AG04449 (cell line): Measurements from ENCODE around the gene RHBDL3.

Source experiments
- CTCF ChIA-PET: fragments of 350-600 bp; formaldehyde crosslinking; extraction: SDS; loops from one replicate; lab custom pipeline; 2021; ENCODE audit warnings: antibody characterized with exemption; lab: Yijun Ruan, JAX
- POLR2A ChIA-PET: fragments of 400-600, 350-600 bp; formaldehyde crosslinking; extraction: SDS; loops from one replicate; lab custom pipeline; 2020; ENCODE audit warnings: antibody characterized with exemption, inconsistent platforms; lab: Yijun Ruan, JAX
- DNase-seq: peaks from one replicate; pipeline ENCODE4 v3.0.0-alpha.2; 2010; ENCODE audit warnings: low read depth, low spot score
- H3K4me3 ChIP-seq: 2 replicates; pipeline ENCODE4 v1.5.1; 2011; ENCODE audit warnings: low read depth, mild to moderate bottlenecking, control low read depth, low read length
- CTCF ChIP-seq: IDR thresholded peaks from one replicate; pipeline ENCODE4 v1.5.1; 2011; ENCODE audit warnings: mild to moderate bottlenecking, moderate library complexity, low read length, control low read depth, inconsistent platforms; ENCODE audit not compliant: insufficient read depth; ENCODE audit errors: missing control alignments

RHBDL3 gene

GRCh38 chr17:32276171-32276601, 10.6 kb downstream of the RHBDL3 start:
- POLR2A ChIA-PET, result no interaction called here
- TF ChIP-seq CTCF, result no peak
- H3K4me3 ChIP-seq, result no peak overlapping the region
- CTCF ChIA-PET, result interaction anchor here (2.6 kb wide), 1 partner anchor 10 kb away, joined by 6 read pairs; the partner anchor contains the start of gene RHBDL3
- DNase-seq, result no peak

DNA sequence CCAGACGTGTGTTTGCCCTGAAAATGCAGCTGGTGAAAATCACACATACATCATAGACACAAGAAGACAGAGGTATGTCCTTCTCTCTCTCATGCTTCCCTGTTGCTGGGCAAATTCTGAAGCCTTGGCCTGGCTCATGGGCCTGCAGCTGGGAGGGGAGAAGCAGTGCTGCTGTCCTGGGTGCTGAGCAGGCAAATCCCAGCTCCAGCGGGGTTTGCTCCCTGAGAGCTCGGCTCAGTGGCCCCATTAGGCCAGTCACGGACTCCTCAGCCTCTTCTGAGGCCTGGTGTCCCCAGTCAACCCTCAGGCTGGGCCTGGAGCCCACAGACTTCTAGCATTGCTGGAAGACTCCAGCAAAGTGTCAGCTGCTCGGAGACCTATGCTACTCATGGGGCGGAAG, 11.7 kb downstream of the RHBDL3 start:
- no peak for DNase-seq
- POLR2A ChIA-PET, result no interaction called here
- CTCF ChIA-PET, result interaction anchor here (1.5 to 2.6 kb wide), 2 partner anchors 11 to 43 kb away, joined by 4 to 6 read pairs; partner anchors contain the start of gene RHBDL3
- no peak for TF ChIP-seq CTCF
- no peak overlapping the region for H3K4me3 ChIP-seq

- no peak overlapping the region for H3K4me3 ChIP-seq
- CTCF ChIA-PET, result interaction anchor here (2.6 kb wide), 1 partner anchor 13 kb away, joined by 6 read pairs; the partner anchor contains the start of gene RHBDL3
- TF ChIP-seq CTCF, result no peak
- no peak for DNase-seq
- POLR2A ChIA-PET, result no interaction called here
Observed at GRCh38 chr17:32278815-32279214, 13.2 kb downstream of the RHBDL3 start.

- no peak overlapping the region for H3K4me3 ChIP-seq
- CTCF ChIA-PET, result interaction anchor here (1.4 kb wide), 1 partner anchor 24 kb away, joined by 3 read pairs; no protein-coding TSS in a partner anchor
- no peak for TF ChIP-seq CTCF
- DNase-seq, result no peak
- POLR2A ChIA-PET, result no interaction called here
Observed at GRCh38 chr17:32279891-32280716, 14.5 kb downstream of the RHBDL3 start.

DNA sequence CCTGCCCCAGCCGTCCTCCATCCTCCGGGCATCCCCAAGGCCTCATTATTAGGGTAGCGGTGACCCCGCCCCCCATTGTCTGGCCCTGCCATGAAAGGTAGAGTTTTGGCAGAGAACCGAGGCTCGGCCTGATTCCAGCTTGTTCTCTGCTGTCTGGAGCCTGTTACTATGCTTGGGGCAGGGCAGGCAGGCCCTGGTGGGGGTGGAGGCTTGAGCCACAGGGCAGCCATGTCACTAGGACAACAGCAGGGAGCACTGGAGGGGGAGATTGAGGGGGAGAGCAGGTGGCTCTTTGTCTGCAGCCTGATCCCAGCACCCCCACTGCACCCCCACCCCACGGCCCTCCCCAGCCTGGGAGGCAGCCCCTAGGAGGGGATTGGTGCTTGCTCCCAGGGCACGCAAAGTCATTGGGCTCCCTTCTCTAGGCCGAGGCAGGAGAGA, 15.4 kb downstream of the RHBDL3 start:
- no peak overlapping the region for H3K4me3 ChIP-seq
- no peak for TF ChIP-seq CTCF
- CTCF ChIA-PET, result interaction anchor here (1.4 kb wide), 1 partner anchor 25 kb away, joined by 3 read pairs; no protein-coding TSS in a partner anchor
- POLR2A ChIA-PET, result no interaction called here
- DNase-seq, result no peak

DNA sequence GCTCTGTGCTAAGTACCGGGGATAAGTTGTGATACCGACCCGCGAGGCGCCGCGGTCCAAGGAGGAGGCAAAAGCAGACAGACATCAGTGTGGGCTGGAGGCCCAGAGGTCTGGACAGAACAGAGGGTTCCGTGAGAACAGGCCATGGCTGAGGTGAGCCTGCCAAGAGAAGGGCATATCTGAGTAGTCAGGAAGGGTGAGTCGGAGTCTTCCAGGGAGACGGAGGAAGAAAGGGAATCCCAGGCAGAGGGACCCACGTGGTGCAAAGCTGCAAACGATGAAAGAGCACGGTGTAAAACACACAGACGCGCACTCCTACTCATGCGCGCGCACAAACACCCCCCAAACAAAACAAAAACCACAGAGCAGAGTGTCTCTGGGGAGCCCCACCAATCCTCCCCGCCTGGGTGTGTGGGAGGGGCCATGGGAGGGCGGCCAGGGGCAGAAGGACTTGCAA, 18.1 kb downstream of the RHBDL3 start:
- TF ChIP-seq CTCF, result no peak
- ChIA-PET POLR2A (no interaction called here), CTCF (no interaction called here)
- no peak overlapping the region for H3K4me3 ChIP-seq
- no peak for DNase-seq
